NCI-H446 (cell line): Measurements from ENCODE around the gene SIGLEC8.
"Not testable (repeated sequence)": the region's sequence is repeated elsewhere in the genome, so short reads cannot be mapped to it uniquely, and the experiment has no call there.

Experiments used
- DNase-seq, 2 experiments: peaks; one replicate each; lab custom pipeline; 2025; lab: John Stamatoyannopoulos, UW

Gene SIGLEC8

DNA sequence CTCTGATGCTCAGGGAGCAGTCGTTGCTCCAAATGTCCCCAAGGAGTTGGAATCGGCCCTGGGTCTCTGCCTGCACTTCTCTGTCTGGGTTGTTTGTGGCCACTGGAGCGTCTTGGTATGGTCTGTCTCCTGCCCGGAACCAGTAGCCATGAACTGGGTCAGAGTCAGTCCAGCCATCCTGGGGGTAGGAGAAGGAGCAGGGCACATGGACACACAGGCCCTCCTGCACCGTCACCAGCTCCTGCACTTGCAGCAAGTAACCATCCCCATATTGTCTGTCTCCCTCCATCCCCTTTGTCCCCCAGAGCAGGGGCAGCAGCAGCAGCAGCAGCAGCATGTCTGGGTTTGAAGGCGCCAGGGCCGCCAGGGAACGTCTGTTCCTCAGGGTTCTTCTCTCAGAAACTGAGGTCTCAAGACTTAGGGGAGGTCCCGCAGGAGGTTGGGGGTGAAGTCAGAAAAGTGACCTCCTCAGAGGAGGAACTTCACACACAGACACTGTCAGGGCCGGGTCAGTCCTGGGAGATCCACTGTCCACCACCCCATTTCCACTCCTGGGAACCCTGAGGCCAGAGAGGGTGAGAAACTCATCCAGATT, at the start of gene SIGLEC8:
SIGLEC8 (minus strand) TSS at position 404 of the 595 bp plus-strand sequence; CDS start at position 337, 67 bp downstream.
- DNase-seq = no peak

DNA sequence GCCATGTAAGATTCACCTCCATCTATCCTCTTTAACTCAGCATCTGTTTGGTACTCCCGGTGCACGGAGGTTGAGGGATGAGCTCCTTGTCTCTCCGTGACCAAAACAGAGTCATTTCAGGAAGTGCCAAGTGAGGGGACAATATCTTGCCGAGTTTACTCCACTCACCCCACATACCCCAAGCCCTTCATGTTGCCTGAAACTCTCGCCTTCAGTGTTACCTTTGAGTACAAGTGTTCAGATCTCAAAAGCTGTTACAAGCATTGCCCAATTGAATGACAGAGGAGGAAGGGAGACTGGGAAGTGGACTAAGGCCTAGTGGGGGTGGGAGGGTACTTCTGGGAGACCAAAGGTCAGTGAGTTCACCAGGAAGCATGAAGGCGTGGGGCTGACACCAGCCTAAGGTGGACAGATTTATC, 49.4 kb upstream of the SIGLEC8 start:
- no peak for DNase-seq

DNA sequence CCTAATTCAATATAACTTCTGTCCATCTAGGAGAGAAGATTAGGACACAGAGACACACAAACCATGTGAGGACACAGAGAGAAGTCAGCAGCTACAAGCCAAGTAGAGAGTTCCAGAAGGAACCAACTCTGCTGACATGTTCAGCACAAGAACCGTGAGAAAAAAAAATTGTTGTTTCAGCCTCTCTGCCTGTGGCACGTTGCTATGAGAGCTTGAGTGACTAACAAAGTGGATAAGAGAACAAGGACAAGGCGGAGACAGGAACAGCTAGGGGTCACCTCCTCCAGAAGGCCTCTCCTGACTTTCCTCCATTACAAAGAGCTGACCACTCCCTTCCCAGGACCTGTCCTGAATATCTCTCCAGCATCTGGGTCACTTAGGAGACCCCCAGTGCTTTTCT, 48.9 kb upstream of the SIGLEC8 start:
- no peak for DNase-seq

DNA sequence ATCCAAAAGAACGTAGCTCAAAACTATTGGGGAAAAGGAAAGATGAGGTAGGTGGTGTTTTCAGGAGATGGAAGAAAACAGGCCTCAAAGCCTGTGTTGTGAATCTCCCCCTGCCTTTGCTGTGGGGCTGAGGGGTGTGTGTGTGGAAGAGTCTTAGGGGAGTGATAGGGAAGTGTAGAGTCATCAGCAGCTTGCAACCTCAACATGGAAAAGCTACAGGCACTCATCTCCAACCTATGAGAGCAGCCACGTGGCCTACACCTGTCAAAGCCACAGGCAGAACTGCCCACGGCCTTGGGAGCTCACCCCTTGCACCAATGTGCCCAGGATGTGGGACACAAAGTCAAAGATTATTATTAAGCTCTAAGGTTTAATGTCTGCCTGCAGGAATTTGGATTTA, 47.6 kb upstream of the SIGLEC8 start:
- no peak for DNase-seq

DNA sequence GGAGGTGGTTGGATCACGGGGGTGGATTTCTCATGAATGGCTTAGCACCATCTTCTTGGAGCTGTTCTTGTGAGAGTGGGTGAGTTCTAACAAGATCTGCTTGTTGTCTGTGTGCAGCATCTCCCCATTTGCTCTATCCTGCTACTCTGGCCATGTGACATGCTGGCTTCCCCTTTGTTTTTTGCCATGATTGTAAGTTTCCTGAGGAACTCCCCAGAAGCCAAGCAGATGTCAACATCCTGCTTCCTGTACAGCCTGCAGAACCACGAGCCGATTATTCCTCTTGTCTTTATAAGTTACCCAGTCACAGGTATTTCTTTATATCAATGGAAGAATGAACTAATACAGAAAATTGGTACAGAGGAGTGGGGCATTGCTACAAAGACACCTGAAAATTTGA, 45.6 kb upstream of the SIGLEC8 start:
- no peak for DNase-seq

DNA sequence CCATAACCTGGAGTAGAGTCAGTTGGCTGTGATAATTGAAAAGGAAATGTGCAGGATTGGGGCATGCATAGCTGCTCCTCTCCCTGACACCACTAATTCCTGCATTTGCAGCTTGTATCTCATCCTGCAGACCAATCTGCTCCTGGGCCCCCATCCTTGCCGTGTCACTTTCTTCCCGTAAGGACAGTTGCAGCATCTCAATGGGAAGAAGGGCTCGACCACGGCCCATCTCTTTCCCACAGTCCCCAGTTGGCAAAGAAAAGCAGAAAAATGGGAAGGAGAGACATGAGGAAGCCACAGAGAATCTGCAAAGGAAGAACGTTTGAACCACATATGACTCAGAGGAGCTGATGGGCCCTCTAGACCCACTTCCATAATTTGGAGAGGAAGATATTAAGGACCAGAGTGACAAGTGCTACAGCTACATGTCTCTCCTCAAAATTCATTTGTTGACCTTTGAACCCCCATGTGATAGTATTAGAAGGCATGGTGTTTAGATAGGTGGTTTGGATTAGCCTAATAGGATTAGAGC, 45.1 kb upstream of the SIGLEC8 start:
- no peak for DNase-seq

DNA sequence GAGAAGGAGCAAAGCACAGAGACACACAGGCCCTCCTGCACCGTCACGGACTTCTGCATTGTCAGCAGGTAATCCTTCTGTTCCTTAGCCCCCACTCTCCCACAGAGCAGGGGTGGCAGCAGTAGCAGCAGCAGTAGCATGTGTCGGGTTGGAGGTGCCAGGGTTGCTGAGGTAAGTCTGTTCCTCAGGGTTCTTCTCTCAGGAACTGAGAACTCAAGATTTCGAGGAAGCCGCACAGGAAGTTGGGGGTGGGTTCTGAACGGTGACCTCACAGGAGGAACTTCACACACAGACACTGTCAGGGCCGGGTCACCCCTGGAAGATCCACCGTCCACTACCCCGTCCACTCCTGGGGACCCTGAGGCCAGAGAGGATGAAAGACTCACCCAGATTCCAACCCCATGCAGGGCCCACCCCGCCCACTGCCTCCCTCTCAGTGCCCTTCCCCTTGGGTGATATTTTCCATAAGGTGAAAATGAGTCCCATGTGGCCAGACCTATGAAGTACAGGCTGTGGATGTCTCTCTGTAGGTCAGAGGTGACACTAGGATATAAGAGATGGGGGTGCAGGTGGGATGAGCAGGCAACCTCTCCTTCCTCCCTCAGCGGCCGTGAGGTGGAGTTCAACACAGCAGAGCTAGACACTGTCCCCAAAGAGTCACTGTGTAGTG, 43.5 kb upstream of the SIGLEC8 start, which contains the start of gene SIGLEC12:
SIGLEC12 (minus strand) TSS at position 207 of the 670 bp plus-strand sequence; CDS start at position 140, 67 bp downstream.
- DNase-seq = no peak

DNA sequence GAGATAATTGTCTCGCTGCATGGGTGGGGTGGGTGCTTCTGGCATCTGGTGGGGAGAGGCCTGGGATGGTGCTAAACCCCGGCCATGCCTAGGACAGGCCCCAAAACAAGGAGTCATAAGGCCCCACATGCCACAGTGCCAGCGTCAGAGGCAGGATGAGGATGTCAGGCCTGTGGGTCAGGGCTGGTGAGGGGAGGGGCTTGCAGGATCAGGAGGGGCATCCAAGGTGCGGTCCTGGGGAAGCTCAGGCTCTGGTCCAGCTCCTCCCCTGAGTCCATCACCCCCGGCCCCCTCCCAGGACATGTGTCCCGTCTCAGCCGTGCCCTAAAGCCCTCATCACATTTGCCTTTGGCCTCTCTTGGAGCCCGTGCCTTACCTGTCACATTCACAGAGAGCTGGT, 42.7 kb upstream of the SIGLEC8 start:
- not testable (repeated sequence) for DNase-seq

DNA sequence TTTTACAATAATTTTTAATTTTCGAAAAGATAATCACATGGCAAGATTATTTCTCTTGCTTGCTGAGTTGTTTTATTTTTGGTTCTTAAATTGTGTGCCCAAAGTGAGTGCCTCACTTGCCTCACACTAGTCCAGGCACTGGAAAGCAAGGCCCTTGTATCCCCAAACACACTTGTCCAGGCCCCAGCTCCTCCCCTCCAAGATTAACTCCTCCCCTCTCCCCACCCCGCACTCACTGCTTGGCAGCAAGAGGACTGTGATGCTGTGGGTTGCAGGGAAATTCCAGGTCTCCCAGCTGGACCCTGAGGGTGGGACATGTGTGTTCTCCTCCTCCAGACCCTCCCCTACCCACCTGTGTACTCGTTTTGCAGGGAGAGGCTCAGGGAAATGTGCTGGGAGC, 39.4 kb upstream of the SIGLEC8 start:
- no peak for DNase-seq

DNA sequence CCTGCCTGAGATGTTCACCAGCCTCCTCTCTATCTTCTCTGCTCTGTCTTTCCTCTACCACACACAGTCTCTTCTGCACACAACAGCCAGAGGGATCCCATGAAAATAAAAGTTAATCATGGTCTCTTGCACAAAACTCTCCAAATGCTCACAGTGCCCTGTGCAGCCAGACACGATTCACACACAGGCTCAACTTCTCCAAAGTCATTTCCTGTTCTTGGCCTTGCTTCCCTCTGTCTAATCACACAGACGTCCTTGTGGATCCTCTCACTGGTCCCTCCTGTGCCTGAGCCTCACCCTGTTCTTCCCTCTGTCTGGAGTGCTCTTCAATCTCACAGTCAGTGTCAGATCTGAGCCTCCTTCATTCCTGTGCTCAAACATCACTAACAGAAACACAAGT, 35.5 kb upstream of the SIGLEC8 start:
- no peak for DNase-seq

DNA sequence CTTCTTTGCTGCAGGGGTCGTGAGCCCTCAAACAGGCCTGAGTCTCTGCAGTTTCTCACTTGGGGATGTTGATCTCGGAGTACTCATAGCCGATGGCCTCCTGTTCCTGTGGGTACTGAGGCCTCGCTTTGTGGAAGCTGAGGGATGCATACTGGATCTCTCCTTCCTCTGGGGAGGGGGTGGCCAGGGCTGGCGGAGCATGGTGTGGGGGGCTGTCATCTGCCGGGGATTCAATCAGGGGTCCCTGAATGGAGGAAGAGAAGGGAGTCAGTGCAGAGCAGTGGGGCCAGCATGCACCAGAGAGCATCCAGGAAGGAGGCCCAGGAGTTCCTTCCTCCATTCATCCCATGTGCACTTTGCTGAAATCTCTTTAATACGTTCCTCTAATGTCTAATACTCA, 33.3 kb upstream of the SIGLEC8 start:
- DNase-seq = no peak

DNA sequence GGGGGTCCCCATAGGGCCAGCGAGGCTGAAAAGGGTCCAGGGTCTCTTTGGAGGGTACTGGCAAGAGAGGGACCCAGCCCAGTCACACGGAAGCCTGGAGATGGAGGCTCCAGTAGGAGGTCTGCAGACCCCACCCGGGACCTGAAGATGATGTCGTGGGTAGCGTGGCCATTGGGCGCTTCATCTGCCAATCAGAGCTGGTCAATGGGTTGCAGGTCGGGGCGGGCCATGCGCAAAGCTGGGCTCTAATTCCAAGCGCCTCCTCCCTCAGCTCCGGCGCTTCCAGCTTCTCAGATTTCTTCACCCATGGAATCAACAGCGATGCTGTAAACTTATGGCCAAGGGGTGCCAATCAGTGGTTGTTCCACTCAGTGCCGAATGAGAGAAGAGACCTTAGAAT, 32.4 kb upstream of the SIGLEC8 start:
- no peak for DNase-seq

DNA sequence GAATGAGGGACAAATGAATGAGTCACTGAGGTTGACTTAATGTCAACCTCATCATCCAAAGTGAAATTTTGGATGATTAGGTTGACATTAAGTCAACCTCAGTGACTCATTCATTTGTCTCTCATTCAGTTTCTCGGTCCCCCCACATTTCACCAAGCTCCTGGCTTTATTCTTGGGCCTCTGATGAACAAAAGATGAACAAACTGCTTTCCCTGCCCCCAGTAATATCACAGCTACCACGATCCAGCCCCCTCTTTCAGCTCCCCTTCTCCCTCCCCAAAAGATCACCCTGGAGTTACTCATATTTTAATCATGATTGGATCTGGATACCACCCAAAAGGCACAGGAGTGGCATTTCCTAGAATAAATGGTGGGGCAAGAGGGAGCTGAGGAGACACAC, 30.9 kb upstream of the SIGLEC8 start:
- DNase-seq = no peak

DNA sequence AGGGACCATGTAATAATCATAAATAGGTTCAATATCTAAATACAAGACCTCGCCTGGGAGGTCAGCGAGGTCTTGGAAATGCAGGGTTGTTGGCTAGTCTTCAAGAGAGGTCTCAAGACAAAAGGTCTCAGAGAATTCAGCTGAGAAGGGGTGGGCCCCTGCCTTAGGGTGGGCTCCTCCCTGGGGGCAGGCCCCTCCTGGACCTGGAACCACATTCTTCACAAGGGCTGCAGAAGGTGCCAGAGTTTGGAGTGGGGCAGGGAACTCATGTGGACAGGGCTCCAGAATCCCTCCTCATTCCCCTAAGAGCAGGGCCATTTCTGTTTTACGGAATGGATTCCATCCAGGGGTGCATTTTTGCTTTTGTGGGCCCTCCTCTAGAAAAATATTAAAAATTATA, 30.2 kb upstream of the SIGLEC8 start:
- no peak for DNase-seq

DNA sequence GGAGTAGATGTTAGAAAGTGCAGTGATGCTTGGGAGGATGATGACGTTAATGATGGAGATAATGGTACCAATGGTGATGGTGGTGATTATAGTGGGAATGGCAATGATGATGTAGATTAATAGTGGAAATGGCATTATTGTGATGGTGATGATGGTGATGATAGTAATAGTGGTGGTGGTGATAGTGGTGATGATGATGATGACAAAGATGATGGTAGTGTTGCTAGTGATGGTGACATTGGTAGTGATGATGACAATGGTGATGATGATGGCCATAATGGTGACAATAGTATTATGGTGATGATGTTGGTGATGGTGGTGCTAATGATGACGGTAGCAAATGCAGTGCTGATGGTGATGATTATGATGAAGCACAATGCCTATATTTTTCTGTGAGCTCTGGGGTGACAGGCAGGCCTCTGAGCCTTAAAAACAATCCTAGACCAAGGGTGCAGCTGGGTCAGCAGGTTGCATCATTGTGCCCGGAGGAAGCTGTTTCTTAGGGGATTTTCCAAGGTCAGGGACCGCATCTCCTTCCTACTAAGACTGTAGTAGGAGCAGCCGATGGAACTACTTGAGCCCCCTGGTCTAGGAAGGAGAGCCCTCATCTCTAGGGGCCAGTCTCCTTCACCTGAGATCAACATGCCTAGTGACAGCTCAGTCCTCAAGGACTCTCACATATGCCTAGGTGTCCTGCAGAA, 27.9 kb upstream of the SIGLEC8 start:
- DNase-seq = no peak

DNA sequence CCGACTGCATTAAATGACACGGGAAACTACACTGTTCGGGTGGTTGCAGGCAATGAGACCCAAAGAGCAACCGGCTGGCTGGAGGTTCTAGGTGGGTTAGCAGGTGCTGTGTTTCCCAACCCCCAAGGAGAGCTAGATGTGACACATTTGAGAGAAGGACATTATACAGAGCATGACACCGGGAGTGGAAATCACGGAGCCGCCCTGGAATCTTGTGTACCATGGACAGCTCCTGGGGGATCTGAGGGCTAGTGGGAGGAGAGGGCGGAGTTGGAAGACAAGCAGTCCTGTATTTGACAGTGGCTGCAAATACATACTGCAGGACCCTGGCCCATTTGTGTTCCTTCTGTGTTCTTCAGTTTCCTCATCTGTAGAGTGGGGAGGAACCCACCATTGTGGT, 22.3 kb upstream of the SIGLEC8 start:
- no peak for DNase-seq

DNA sequence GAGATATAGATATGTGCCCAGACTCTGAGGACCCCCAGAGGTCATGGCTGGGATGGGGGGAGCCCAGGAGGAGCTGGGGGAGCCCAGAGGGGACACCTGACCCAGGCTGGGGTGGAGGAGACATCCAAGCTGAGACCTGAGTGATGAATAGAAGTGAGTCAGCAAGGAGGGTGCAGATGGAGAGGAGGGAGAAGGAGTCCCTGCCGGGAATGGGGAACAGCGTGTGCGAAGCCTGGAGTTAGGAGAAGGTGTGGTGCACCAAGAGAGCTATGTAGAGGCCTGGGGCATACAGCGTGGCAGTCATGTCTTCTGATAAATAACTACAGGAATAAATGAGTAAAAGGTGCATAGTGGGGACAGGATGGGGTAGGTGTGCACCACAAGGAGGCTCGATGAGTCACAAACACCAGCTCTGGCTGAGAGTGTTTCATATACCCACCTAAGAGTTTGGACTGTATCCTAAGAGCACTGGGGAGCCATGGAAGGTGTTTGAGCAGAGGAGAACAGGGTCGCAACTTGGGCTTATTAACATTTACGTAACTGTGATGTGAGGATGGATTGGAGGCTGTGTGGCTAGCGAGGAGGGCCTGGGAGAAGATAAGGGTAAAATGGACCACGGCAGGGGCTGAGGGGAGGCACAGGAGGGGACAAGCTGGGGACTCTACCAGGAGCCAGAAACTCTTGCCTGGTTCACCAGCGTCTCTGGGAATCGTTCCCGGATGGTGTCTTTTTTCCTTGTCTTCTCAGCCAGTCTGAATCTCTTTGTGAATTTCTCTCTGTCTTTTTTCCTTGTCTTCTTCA, 21.5 kb upstream of the SIGLEC8 start:
- DNase-seq = no peak

DNA sequence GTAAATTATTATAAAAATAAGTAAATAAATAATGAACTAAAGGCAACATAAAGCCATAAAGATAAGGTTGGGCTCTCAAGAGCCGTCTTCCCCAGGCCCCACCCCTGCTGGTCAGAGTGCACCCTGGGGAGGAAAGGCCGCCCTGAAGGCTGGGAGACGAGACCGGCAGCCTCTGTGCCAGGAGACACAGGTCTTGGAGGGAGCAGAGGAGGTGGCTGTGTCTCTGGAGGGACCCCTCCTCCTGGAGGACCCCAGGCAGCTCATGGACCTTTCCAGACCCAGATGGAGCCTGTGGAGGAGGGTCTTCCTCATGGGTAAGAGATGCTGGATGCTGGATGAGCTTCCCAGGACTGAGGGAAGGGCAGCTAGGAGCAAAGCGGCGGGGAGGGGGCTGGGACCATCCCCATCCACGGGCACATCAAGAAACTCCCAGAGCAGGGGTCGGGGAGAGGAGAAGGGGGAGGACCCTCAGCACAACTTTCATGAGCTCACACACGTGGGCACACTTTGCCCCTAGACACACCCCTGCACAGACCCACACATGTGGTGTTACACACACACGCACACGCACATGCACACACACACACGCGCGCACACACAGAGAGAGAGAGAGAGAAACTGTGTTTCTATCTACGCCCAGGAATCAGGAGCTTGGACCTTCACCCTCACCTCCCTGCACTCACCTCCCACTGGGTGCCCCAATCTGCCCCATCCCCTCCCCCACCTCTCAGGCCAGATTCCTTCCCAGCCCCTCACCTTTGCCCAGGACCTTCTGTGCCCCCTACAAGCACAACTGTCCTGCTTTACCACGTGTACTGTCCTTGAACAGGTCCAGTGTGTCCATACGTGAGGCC, 20.4 kb upstream of the SIGLEC8 start, which contains the start of gene CEACAM18:
CEACAM18 (plus strand) TSS at position 159 of the 854 bp plus-strand sequence.
- DNase-seq = no peak

DNA sequence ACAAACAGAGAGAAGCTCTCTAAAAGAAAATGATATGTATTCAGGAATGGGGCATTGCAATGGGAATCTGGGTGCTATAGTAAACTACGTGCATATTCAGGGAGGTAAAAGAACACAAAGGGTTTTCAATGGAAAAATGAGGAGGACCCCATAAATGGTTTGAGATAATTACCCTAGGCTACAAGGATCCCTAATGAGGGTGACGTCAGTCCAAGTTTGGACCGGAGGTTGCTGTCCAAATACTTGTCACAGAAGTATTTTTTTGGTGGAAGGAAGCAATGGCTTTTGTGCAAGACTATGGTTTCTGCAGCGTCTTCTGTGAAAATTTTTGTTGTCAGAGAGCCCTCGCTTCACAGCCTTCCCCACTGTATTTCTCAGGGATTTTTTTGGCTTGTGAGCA, 19.1 kb upstream of the SIGLEC8 start:
- DNase-seq = no peak

DNA sequence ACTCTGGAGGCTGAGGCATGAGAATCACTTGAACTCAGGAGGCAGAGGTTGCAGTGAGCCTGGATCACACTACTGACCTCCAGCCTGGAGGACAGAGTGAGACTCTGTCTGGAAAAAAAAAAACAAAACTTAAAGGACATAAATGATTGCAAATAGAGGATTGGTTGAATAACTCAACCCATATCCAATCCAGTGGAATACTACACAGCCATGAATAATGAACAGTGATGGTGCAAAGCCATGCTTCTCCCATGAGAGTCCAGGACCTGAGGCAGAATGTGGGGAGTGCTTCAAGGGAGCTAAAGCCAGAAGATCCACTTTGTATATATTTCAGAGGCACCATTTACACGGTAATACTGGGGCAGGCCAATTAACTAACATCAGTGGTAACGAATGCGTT, 17.9 kb upstream of the SIGLEC8 start:
- DNase-seq = no peak
